Measurements from ENCODE around the gene OTOS. TPM values are rescaled to one million over a fixed set of nuclear protein-coding genes. Genes with fewer than 3 reads are reported as not detected.

Gene OTOS
- total RNA-seq, 1 donor from 2014 or later = not detected

- Histone ChIP-seq H3K9me3 (ENCODE audit: insufficient read depth, low read depth, low read length) (no peaks in the 10 kb centered on the region), H3K4me2 (ENCODE audit: low read length) (no peak overlapping the region), H3K27ac (ENCODE audit: low read depth, low read length) (no peak overlapping the region), H4K20me1 (ENCODE audit: insufficient read depth, low read length) (no peaks in the 10 kb centered on the region), H3K36me3 (ENCODE audit: insufficient read depth, low read length) (no peaks in the 10 kb centered on the region), H2AFZ (ENCODE audit: low read depth, low read length) (no peak overlapping the region), H3K4me1 (ENCODE audit: insufficient read depth, low read length) (no peaks in the 10 kb centered on the region), H3K79me2 (ENCODE audit: insufficient read depth, low read length) (no peaks in the 10 kb centered on the region), H3K27me3 (ENCODE audit: insufficient read depth, low read length) (peaks cover 11% of the 10 kb centered on the region), H3K9ac (ENCODE audit: low read length) (no peak overlapping the region), H3K4me3 (ENCODE audit: insufficient read depth, low read depth, low read length) (no peak overlapping the region)
- Mint-ChIP-seq H3K4me1 (ENCODE audit: low read depth, unreplicated experiment) (peaks cover 3% of the 10 kb centered on the region), H3K9me3 (ENCODE audit: unreplicated experiment) (peaks cover 5% of the 10 kb centered on the region), H3K27ac (ENCODE audit: unreplicated experiment) (no peak overlapping the region), H3K36me3 (ENCODE audit: low read depth, unreplicated experiment) (no peaks in the 10 kb centered on the region), H3K27me3 (ENCODE audit: low read depth, unreplicated experiment) (peaks cover 35% of the 10 kb centered on the region), H3K4me3 (ENCODE audit: unreplicated experiment) (no peak overlapping the region)
- FAIRE-seq (no peak), DNase-seq (ENCODE audit: low read depth) (no peak)
- TF ChIP-seq CTCF (IDR thresholded peaks at IDR 0.05; ENCODE audit: insufficient read depth, low read depth, low read length) = no peak
- TF ChIP-seq EZH2 (IDR thresholded peaks at IDR 0.05; ENCODE audit: insufficient read depth, low read length) = no peak
Observed at GRCh38 chr2:240147911-240148587, 7.6 kb upstream of the OTOS start.

GRCh38 chr2:240147382-240147781, 6.9 kb upstream of the OTOS start:
- Histone ChIP-seq H3K4me3 (ENCODE audit: insufficient read depth, low read depth, low read length) (no peak overlapping the region), H3K9me3 (ENCODE audit: insufficient read depth, low read depth, low read length) (no peaks in the 10 kb centered on the region), H3K9ac (ENCODE audit: low read length) (no peak overlapping the region), H3K27me3 (ENCODE audit: insufficient read depth, low read length) (peaks cover 6% of the 10 kb centered on the region), H3K4me1 (ENCODE audit: insufficient read depth, low read length) (no peaks in the 10 kb centered on the region), H3K79me2 (ENCODE audit: insufficient read depth, low read length) (no peaks in the 10 kb centered on the region), H2AFZ (ENCODE audit: low read depth, low read length) (no peak overlapping the region), H3K27ac (ENCODE audit: low read depth, low read length) (no peak overlapping the region), H4K20me1 (ENCODE audit: insufficient read depth, low read length) (no peaks in the 10 kb centered on the region), H3K4me2 (ENCODE audit: low read length) (no peak overlapping the region), H3K36me3 (ENCODE audit: insufficient read depth, low read length) (no peaks in the 10 kb centered on the region)
- Mint-ChIP-seq H3K4me3 (ENCODE audit: unreplicated experiment) (no peak overlapping the region), H3K27me3 (ENCODE audit: low read depth, unreplicated experiment) (peaks cover 30% of the 10 kb centered on the region), H3K9me3 (ENCODE audit: unreplicated experiment) (peaks cover 2% of the 10 kb centered on the region), H3K36me3 (ENCODE audit: low read depth, unreplicated experiment) (no peaks in the 10 kb centered on the region), H3K27ac (ENCODE audit: unreplicated experiment) (no peak overlapping the region), H3K4me1 (ENCODE audit: low read depth, unreplicated experiment) (peaks cover 3% of the 10 kb centered on the region)
- FAIRE-seq (no peak), DNase-seq (ENCODE audit: low read depth) (no peak)
- TF ChIP-seq CTCF (IDR thresholded peaks at IDR 0.05; ENCODE audit: insufficient read depth, low read depth, low read length) (no peak), EZH2 (IDR thresholded peaks at IDR 0.05; ENCODE audit: insufficient read depth, low read length) (no peak)

GRCh38 chr2:240146627-240147278, 6.3 kb upstream of the OTOS start:
- no peaks in the 10 kb centered on the region for H3K4me1 ChIP-seq (ENCODE audit: insufficient read depth, low read length)
- FAIRE-seq (no peak), DNase-seq (ENCODE audit: low read depth) (no peak)
- no peak overlapping the region for H3K4me3 ChIP-seq (ENCODE audit: insufficient read depth, low read depth, low read length)
- H3K36me3 ChIP-seq (ENCODE audit: insufficient read depth, low read length) = no peaks in the 10 kb centered on the region
- H3K9me3 ChIP-seq (ENCODE audit: insufficient read depth, low read depth, low read length) = no peaks in the 10 kb centered on the region
- H3K27ac Mint-ChIP-seq (ENCODE audit: unreplicated experiment) = no peak overlapping the region
- H3K27ac ChIP-seq (ENCODE audit: low read depth, low read length) = no peak overlapping the region
- H3K9ac ChIP-seq (ENCODE audit: low read length) = no peak overlapping the region
- H3K27me3 ChIP-seq (ENCODE audit: insufficient read depth, low read length) = peaks cover 3% of the 10 kb centered on the region
- peaks cover 3% of the 10 kb centered on the region for H3K4me1 Mint-ChIP-seq (ENCODE audit: low read depth, unreplicated experiment)
- no peak overlapping the region for H3K4me3 Mint-ChIP-seq (ENCODE audit: unreplicated experiment)
- H3K79me2 ChIP-seq (ENCODE audit: insufficient read depth, low read length) = no peaks in the 10 kb centered on the region
- no peak for TF ChIP-seq CTCF (IDR thresholded peaks at IDR 0.05; ENCODE audit: insufficient read depth, low read depth, low read length)
- peaks cover under 1% of the 10 kb centered on the region for H3K9me3 Mint-ChIP-seq (ENCODE audit: unreplicated experiment)
- H3K4me2 ChIP-seq (ENCODE audit: low read length) = no peak overlapping the region
- peaks cover 28% of the 10 kb centered on the region for H3K27me3 Mint-ChIP-seq (ENCODE audit: low read depth, unreplicated experiment)
- H3K36me3 Mint-ChIP-seq (ENCODE audit: low read depth, unreplicated experiment) = no peaks in the 10 kb centered on the region
- no peak overlapping the region for H2AFZ ChIP-seq (ENCODE audit: low read depth, low read length)
- H4K20me1 ChIP-seq (ENCODE audit: insufficient read depth, low read length) = no peaks in the 10 kb centered on the region
